Stimulated activated CD8-positive, alpha-beta memory T cell treated with anti-CD3 and anti-CD28 coated beads, Interleukin-2, amount 100 ng/mL, for 48 hours (primary cell): ENCODE results near the gene MCEMP1.
A peak's percentile ranks its signal among the peaks of the same experiment; 100 is the strongest.

Experiments used
- DNase-seq, 2 donors: peaks; one replicate each; pipeline ENCODE4 v3.0.0-alpha.2; 2020; ENCODE audit warnings: low read depth in 2 of 2

The MCEMP1 gene

DNA sequence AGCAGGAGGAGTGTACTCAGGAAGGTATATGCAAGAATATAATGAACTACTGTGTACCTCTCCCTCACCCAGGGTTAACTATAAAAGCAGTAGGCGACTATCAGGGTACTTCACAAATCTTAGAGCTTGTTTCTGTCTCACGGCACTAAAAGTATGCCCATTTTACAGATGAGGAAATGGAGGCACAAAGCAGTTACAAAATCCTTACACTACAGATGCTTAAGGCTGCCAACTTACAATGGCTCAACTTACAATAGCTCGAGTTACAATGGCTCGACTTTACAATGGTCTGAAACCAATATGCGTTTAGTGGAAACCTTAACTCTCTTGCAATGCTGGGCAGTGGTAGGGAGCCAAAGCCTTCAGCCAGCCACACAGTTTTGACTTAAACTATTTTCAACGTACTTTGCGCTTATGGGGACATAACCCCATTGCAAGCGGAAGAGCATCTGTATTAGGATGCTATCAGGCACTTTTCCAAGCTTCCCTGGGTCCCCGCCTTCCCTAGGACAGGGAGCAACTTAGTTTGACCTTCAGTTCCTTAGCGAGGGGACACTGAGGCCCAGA is 20.9 kb downstream of the MCEMP1 start:
- no peak for DNase-seq

GRCh38 chr19:7698583-7698982 is 21.7 kb downstream of the MCEMP1 start:
- no peak for DNase-seq

- no peak for DNase-seq
These were observed 22.1 kb downstream of the MCEMP1 start for GRCh38 chr19:7699003-7699402.

DNA sequence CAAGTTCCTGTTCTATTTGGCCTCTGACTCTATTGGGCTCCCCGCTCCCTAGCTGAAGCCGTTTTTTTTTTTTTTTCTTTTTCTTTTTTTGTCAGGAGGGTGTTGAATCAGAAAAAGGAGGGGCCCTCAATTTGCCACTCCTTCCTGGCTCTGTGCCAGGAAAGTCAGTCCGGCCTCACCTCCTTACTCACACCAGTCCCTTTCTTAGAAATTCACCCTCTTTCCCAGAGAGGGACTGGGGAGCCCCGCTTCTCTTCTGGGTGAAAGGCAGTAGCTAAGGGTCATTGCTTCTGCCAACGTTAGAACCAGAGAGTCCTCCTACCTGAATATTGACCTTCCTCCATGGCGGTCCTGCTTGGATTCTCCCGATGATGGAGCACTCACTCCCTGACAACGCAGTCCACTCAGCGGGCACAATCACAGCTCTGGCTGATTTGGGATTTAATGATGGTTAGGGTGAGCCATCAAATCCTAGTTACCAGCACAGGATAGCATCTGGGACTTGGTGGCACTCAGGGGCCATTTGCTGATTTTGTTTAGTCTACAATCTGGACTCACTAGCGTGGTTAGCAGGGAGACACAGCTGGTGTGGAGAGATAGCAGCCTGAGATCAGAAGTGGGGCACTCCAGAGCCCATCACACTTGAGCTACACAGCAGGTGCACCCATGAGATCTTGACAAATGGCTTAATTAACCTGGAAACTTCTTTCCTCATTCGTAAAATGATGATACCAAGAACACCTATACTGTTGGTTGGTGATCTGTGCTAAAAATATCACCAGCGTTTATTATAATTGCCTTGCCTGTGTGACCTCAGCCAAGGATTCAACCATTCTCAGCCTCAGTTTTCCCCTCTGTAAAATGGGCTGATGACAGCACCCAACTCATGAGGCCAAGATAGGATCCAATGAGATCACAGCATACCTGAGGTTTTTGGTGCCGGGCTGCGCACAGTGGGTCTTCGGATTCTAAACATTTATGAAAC is 22.8 kb downstream of the MCEMP1 start:
- DNase-seq = peak in 1 of 2 donors; percentile 47

DNA sequence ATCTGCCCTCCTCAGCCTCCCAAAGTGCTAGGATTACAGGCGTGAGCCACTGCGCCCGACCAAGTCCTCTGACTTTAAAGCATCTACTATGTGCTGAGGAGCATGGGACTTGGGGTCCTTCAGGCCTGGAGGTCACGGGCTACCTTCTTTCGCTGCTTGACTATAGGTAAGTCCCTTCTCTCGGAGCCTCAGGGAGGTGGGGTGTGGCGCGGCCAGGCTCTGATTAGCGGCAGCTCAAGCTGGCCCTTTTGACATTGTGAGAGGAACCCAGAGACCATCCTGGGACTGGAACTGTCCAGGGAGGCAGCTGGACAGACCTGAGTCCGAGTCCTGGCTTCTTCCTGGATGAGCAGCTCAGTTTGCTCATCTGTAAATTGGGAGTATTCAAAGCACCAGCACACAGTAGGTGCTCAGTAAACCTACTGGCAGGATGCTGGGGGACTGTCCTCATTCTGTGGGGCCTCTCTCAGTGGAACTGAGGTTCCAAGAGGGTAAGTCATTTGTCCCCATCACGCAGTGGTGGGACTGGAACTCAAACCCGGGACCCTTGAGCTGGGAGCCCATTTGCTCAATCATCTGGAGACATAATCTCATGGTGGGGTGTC is 24.3 kb downstream of the MCEMP1 start:
- no peak for DNase-seq

DNA sequence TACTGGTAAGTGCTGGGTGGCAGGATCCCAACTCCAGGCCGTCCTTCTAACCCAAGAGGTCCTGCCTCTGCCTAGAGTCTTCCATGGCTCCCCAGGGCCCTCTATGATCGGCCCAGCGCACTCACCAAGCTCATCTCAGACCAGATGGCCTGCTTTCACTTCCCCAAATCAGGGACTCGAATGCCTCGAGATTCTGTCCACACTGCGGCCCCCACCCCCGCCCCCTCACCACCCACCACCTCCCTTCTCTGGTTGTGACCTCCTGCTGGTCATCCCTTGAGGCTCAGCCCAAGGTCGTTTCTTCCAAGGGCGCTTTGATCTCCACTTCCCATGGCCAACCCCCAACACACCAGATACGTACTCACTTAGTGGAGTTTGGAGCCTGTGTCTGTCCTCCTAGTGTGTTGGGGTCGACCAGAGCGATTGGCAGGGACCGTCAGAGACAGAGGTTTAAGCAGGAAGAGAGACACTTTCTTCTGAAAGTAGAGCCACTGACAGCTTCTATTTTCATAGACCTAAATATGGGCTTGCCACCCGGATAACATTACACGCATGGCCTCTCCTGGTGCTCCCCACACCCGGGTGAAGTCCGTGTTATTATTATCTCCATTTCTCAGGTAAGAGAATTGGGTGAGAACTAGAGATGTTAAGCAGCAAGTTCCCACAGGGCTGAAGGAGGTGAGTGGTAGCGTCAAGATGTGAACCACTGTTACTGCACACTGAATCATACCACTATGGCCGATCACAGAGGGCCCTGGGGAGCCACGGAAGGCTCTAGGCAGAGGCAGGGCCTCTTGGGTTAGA is 25.0 kb downstream of the MCEMP1 start, which contains the start of gene FCER2:
Gene FCER2, minus strand, starts transcription at position 478 of the 804 bp plus-strand sequence. CDS start 2,371 bp downstream, outside the sequence.
- no peak for DNase-seq

DNA sequence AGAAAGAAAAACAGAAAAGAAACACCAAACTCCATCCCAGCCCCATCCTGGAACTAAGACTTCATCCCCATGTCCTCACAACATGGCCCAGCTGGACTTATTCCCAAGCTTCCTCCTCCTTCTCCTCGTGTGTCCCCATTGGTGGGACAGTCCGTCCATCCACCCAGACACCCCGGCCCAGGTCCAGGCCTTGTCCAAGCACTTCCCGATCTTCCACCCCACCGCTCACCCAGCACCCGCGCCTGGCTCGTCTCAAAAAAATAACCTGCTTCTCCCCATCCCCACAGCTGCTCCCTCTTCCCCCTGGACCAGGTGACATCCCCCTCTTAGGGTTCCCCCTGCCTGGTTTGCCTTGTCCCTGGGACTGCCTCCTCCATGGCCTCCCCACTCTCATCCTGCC is 26.4 kb downstream of the MCEMP1 start:
- no peak for DNase-seq

DNA sequence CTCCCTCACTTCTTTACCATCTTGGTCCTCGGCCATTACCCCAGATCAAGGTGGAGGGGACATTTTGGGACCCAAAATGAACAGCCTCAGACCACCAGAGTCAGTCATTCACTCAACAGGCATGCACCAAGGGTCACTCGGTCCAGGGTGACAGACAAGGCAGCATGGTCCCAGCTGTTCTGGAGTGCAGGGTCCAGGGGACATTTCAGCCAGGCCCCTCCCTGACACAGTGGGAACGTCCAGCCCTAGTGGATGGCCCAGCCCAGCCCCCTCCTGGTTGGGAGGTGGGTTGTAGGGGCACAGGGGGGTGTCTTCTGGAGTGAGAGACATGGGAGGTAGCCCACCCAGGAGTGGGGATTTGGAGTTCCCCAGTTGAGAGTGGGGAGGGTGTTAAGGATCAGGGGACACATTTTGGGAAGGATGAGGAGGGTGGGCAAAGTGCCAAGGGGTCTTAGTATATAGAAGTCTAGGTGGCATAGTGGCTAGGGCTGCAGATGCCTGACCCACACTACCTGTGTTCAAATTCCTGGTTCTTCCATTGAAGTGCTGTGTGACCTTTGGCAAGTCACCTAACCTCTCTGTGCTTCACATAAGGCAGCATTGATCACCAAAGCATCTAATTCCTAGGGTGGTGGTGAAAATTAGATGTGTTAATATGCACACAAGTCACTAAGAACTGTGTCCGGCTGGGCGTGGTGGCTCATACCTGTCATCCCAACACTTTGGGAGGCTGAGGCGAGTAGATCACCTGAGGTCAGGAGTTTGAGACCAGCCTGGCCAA is 27.6 kb downstream of the MCEMP1 start:
- DNase-seq = no peak

GRCh38 chr19:7705387-7706187 is 28.7 kb downstream of the MCEMP1 start:
- peak; percentile 59 to 64 for DNase-seq

DNA sequence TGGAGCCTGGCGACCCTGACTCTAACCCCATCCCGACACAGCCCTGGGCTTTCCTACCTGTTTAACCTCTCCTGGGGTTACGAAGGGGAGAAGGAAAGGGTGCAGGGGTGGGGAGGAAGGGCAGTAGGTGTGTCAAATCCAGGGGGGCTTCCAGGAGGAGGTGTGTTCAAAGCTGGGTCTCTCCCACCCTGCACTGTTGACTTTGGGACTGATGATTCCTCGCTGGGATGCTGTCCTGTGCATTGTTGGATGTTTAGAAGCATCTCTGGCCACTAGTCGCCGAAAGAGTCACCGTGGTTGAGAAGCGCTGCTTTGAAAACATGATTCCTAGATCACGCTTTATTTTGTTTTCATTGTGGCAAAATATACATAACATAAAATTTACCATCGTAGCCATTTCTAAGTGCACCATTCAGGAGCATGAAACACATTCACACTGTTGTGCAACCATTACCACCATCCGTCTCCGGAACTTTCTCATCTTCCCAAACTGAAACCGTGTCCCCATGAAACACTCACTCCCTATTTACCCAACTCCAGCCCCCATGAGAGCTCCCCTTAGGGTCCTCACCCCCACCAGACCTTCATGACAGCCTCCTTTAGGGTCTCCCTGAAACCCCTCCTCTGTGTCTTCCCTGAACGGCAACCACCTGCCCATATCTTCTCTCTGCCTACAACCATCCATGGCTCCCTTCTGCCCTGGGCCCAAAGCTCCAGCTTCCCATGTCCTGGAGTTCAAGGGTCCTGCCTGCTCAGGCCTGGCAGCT is 29.5 kb downstream of the MCEMP1 start:
- no peak for DNase-seq

DNA sequence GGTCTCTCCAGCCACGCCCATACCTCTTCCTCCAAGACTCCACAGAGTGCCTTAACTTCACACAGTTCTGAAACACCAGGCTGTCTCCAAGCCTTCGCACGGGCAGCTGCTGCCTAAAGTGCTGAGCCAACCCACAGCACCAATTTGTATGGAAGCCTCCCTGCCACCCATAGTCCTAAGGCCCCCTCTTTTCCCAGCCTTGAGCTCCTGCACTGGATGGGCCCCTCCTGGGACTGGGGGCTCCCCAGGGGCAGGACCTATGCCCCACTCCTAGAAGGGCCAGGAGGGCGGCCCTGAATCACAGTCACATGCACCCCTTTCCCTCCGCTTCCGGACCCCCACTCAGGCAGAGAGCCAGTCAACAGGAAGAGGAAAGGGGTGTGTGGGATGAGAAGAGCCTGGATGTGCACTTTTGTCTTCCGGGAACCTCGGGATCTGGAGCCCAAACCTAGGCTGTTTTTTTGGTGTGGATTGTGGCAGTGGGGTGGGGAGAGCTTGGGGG is 30.1 kb downstream of the MCEMP1 start:
- no peak for DNase-seq

- no peak for DNase-seq
These were observed 33.1 kb downstream of the MCEMP1 start for GRCh38 chr19:7709932-7710460.

DNA sequence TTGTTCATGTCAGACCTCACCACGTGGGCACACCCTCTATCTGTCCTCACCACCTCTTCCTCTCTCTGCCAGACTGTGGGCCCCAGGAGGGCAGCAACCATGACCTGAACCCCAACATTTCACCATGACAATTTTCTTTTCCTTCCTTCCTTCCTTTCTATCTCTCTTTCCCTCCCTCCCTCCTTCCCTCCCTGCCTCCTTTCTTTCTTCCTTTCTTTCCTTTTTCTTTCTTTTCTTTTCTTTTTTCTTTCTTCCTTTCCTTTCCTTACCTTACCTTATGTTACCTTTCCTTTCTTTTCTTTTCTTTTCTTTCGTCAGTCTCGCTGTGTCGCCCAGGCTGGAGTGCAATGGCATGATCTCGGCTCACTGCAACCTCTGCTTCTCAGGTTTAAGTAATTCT is 33.7 kb downstream of the MCEMP1 start:
- DNase-seq = no peak

- DNase-seq = no peak
These were observed 38.8 kb downstream of the MCEMP1 start for GRCh38 chr19:7715671-7716070.

- no peak for DNase-seq
These were observed 39.9 kb downstream of the MCEMP1 start for GRCh38 chr19:7716762-7717161.

GRCh38 chr19:7718668-7719067 is 41.8 kb downstream of the MCEMP1 start:
- no peak for DNase-seq

- DNase-seq = no peak
These were observed 43.5 kb downstream of the MCEMP1 start for GRCh38 chr19:7720351-7720750.

GRCh38 chr19:7722231-7722651 is 45.4 kb downstream of the MCEMP1 start:
- no peak for DNase-seq

- DNase-seq = no peak
These were observed 48.9 kb downstream of the MCEMP1 start for GRCh38 chr19:7725791-7726190.
